H1 (cell line): Measurements from ENCODE around the gene HACD4. TPM values are rescaled to one million over a fixed set of nuclear protein-coding genes. Genes with fewer than 3 reads are reported as not detected.

Experiments used
- CTCF ChIA-PET: fragments of 300-600 bp; sonication (Branson Sonifier 250); formaldehyde crosslinking; loops from one replicate; lab custom pipeline; 2021; ENCODE audit not compliant: partially characterized antibody; lab: Charles Lee
- POLR2A ChIA-PET: fragments of 300-600 bp; sonication (Branson Sonifier 250); formaldehyde crosslinking; loops from one replicate; lab custom pipeline; 2021; ENCODE audit warnings: inconsistent platforms; ENCODE audit not compliant: partially characterized antibody; lab: Charles Lee
- DNase-seq, 2 experiments: peaks; one replicate each; pipeline versions ENCODE4 v3.0.0 to v3.0.0-alpha.2; 2010 to 2022; ENCODE audit warnings: low spot score in 2 of 2, low read depth in 1 of 2, mixed read lengths in 1 of 2
- FAIRE-seq: peaks from 2 replicates; lab custom pipeline; 2011; peaks lifted over from hg19 to GRCh38; lab: Jason Lieb, UNC
- H2AFZ ChIP-seq: 2 replicates; pipeline ENCODE4 v1.8.1; 2012; ENCODE audit warnings: low read length, inconsistent platforms
- H2AK5ac ChIP-seq: 2 replicates; pipeline ENCODE4 v1.6.1; 2013; ENCODE audit warnings: low read depth, low read length
- H2BK120ac ChIP-seq: replicated peaks from 2 replicates; pipeline ENCODE3; 2013; ENCODE audit warnings: low read depth, low read length, inconsistent platforms
- H2BK12ac ChIP-seq: 2 replicates; pipeline ENCODE4 v1.6.1; 2013; ENCODE audit warnings: low read depth, low read length
- H2BK15ac ChIP-seq: 2 replicates; pipeline ENCODE4 v1.6.1; 2013; ENCODE audit warnings: low read length
- H2BK20ac ChIP-seq: 2 replicates; pipeline ENCODE4 v1.6.1; 2013; ENCODE audit warnings: low read length
- H2BK5ac ChIP-seq: 2 replicates; pipeline ENCODE4 v1.6.1; 2013; ENCODE audit warnings: low read depth, low read length
- H3K14ac ChIP-seq: 2 replicates; pipeline ENCODE4 v1.6.1; 2013; ENCODE audit warnings: inconsistent platforms; ENCODE audit not compliant: insufficient read length
- H3K18ac ChIP-seq: 2 replicates; pipeline ENCODE4 v1.6.1; 2013; ENCODE audit warnings: low read length; ENCODE audit errors: extremely low read depth
- H3K23ac ChIP-seq: 2 replicates; pipeline ENCODE4 v1.6.1; 2013; ENCODE audit warnings: inconsistent platforms; ENCODE audit not compliant: insufficient read length
- H3K23me2 ChIP-seq: 2 replicates; pipeline ENCODE4 v1.6.1; 2013; ENCODE audit warnings: low read depth, low read length
- H3K27ac ChIP-seq: 2 replicates; pipeline ENCODE4 v1.6.1; 2011; ENCODE audit warnings: low read depth, low read length, inconsistent platforms
- H3K27me3 ChIP-seq, 4 experiments: replicated peaks in 1 of 4; 1 replicate in 1 of 4; 2 replicates in 3 of 4; pipeline versions ENCODE4 v1.6.1 to v1.8.1; 2011 to 2013; ENCODE audit warnings: low read length in 3 of 4, mild to moderate bottlenecking in 3 of 4, inconsistent platforms in 2 of 4, mixed read lengths in 2 of 4, moderate library complexity in 1 of 4; ENCODE audit not compliant: control insufficient read depth in 3 of 4, insufficient read depth in 3 of 4; ENCODE audit errors: extremely low read depth in 1 of 4
- H3K36me3 ChIP-seq, 4 experiments: 2 replicates each; pipeline versions ENCODE4 v1.6.1 to v1.8.1; 2011 to 2013; ENCODE audit warnings: mild to moderate bottlenecking in 4 of 4, low read length in 3 of 4, moderate library complexity in 2 of 4, control low read depth in 1 of 4, inconsistent platforms in 1 of 4; ENCODE audit not compliant: insufficient read depth in 4 of 4, control insufficient read depth in 2 of 4
- H3K4ac ChIP-seq: replicated peaks from 2 replicates; pipeline ENCODE3; 2013; ENCODE audit warnings: low read length, low read depth, mixed read lengths, inconsistent platforms; ENCODE audit not compliant: insufficient read length
- H3K4me1 ChIP-seq, 4 experiments: replicated peaks in 1 of 4; 1 replicate in 1 of 4; 2 replicates in 3 of 4; pipeline versions ENCODE4 v1.6.1 to v1.8.1; 2011 to 2013; ENCODE audit warnings: low read length in 3 of 4, inconsistent platforms in 2 of 4, mixed read lengths in 1 of 4; ENCODE audit not compliant: insufficient read depth in 4 of 4, control insufficient read depth in 3 of 4
- H3K4me2 ChIP-seq, 2 experiments: 2 replicates each; pipeline versions ENCODE4 v1.6.1 to v1.8.1; 2011 to 2013; ENCODE audit warnings: low read depth in 2 of 2, low read length in 2 of 2, control low read depth in 1 of 2, inconsistent platforms in 1 of 2, mild to moderate bottlenecking in 1 of 2; ENCODE audit not compliant: insufficient read depth in 1 of 2
- H3K4me3 ChIP-seq, 4 experiments: fragments of 200-600, 300-600 bp in 1 of 4; sonication (generic), shearing (Covaris generic), sonication (Bioruptor Twin) in 1 of 4; 2 replicates each; pipeline versions ENCODE4 v1.5.1 to v1.8.1; 2011 to 2016; ENCODE audit warnings: low read length in 4 of 4, low read depth in 3 of 4, control low read depth in 2 of 4, inconsistent platforms in 2 of 4, mild to moderate bottlenecking in 2 of 4, mixed read lengths in 1 of 4, moderate library complexity in 1 of 4; ENCODE audit not compliant: insufficient read depth in 2 of 4; ENCODE audit errors: extremely low read depth in 1 of 4
- H3K56ac ChIP-seq: replicated peaks from 2 replicates; pipeline ENCODE3; 2013; ENCODE audit warnings: low read depth, mild to moderate bottlenecking, mixed read lengths, low read length, inconsistent platforms; ENCODE audit not compliant: insufficient read length
- H3K79me1 ChIP-seq: 2 replicates; pipeline ENCODE4 v1.6.1; 2013; ENCODE audit warnings: low read depth, low read length, control low read depth
- H3K79me2 ChIP-seq, 2 experiments: 2 replicates each; pipeline versions ENCODE4 v1.6.1 to v1.8.1; 2012 to 2013; ENCODE audit warnings: low read length in 2 of 2, mild to moderate bottlenecking in 2 of 2, inconsistent platforms in 1 of 2; ENCODE audit not compliant: insufficient read depth in 2 of 2, control insufficient read depth in 1 of 2
- H3K9ac ChIP-seq, 4 experiments: replicated peaks in 1 of 4; 1 replicate in 1 of 4; 2 replicates in 3 of 4; pipeline versions ENCODE4 v1.6.1 to v1.8.1; 2011 to 2013; ENCODE audit warnings: low read depth in 3 of 4, low read length in 3 of 4, control low read depth in 2 of 4, mild to moderate bottlenecking in 2 of 4, moderate library complexity in 2 of 4, inconsistent platforms in 1 of 4; ENCODE audit errors: extremely low read depth in 1 of 4
- H3K9me3 ChIP-seq, 2 experiments: 2 replicates each; pipeline versions ENCODE4 v1.6.1 to v1.8.1; 2012 to 2013; ENCODE audit warnings: mild to moderate bottlenecking in 2 of 2, moderate library complexity in 2 of 2, control low read depth in 1 of 2, inconsistent platforms in 1 of 2, low read depth in 1 of 2, low read length in 1 of 2, mixed read lengths in 1 of 2; ENCODE audit not compliant: insufficient read depth in 2 of 2
- H4K20me1 ChIP-seq, 2 experiments: replicated peaks in 1 of 2; 2 replicates each; pipeline versions ENCODE3 to v1.8.1; 2011 to 2013; ENCODE audit warnings: inconsistent platforms in 2 of 2, low read length in 2 of 2, mild to moderate bottlenecking in 1 of 2; ENCODE audit not compliant: insufficient read depth in 2 of 2, control insufficient read depth in 1 of 2
- H4K5ac ChIP-seq: 2 replicates; pipeline ENCODE4 v1.6.1; 2013; ENCODE audit warnings: low read length, low read depth, mixed read lengths, inconsistent platforms; ENCODE audit not compliant: insufficient read length
- H4K8ac ChIP-seq: 2 replicates; pipeline ENCODE4 v1.8.0; 2013; ENCODE audit warnings: mild to moderate bottlenecking, moderate library complexity, low read length, inconsistent platforms; ENCODE audit not compliant: insufficient read depth; ENCODE audit errors: extremely low read depth
- H4K91ac ChIP-seq: replicated peaks from 2 replicates; pipeline ENCODE3; 2013; ENCODE audit warnings: low read length, mixed read lengths, inconsistent platforms; ENCODE audit not compliant: insufficient read length
- ASH2L ChIP-seq: fragments of 200-600, 300-600 bp; sonication (generic); IDR thresholded peaks from one replicate; pipeline ENCODE4 v1.7.1; 2017; ENCODE audit warnings: low read length
- CBX8 ChIP-seq: fragments of 300-800, 300-1000 bp; sonication (generic); IDR thresholded peaks from 2 replicates; pipeline ENCODE4 v1.7.1; 2016; ENCODE audit warnings: low read depth, low read length, borderline replicate concordance
- GTF2F1 ChIP-seq: IDR thresholded peaks from 2 replicates; pipeline ENCODE4 v1.6.1; 2012; ENCODE audit warnings: low read depth, low read length, improper control_type of control experiment, borderline replicate concordance
- HDAC2 ChIP-seq, 2 experiments: fragments of 300-600 bp in 1 of 2; sonication (generic) in 1 of 2; IDR thresholded peaks; 2 replicates each; pipeline ENCODE4 v1.6.1; 2011 to 2012; ENCODE audit warnings: low read depth in 2 of 2, low read length in 2 of 2, mild to moderate bottlenecking in 2 of 2, moderate library complexity in 2 of 2, borderline replicate concordance in 1 of 2, inconsistent platforms in 1 of 2
- RFX5 ChIP-seq: IDR thresholded peaks from 2 replicates; pipeline ENCODE4 v1.6.1; 2011; ENCODE audit warnings: low read depth, low read length, improper control_type of control experiment, borderline replicate concordance
- SAP30 ChIP-seq: fragments of 300-600 bp; sonication (generic); IDR thresholded peaks from 2 replicates; pipeline ENCODE4 v1.7.1; 2012; ENCODE audit warnings: low read length, moderate library complexity, mild to moderate bottlenecking, inconsistent platforms; ENCODE audit not compliant: insufficient read depth, insufficient replicate concordance
- SIRT6 ChIP-seq: IDR thresholded peaks from one replicate; pipeline ENCODE4 v1.7.1; 2012; ENCODE audit warnings: low read length, inconsistent platforms
- SP4 ChIP-seq: IDR thresholded peaks from 2 replicates; pipeline ENCODE4 v1.6.1; 2012; ENCODE audit warnings: low read length, inconsistent platforms
- SRF ChIP-seq: IDR thresholded peaks from 2 replicates; pipeline ENCODE4 v1.6.1; 2011; ENCODE audit warnings: mild to moderate bottlenecking, low read depth, low read length, moderate library complexity
- TBP ChIP-seq: IDR thresholded peaks from 2 replicates; pipeline ENCODE4 v1.6.1; 2011; ENCODE audit warnings: low read depth, low read length, improper control_type of control experiment
- TCF12 ChIP-seq: IDR thresholded peaks from 2 replicates; pipeline ENCODE4 v1.6.1; 2011; ENCODE audit warnings: low read depth, mild to moderate bottlenecking, low read length
- WGBS, 2 experiments: shearing (Covaris generic) in 1 of 2; methylation state at CpG; one replicate each; pipeline versions ENCODE4 v1.1.6 to v1.1.7; 2013 to 2015; ENCODE audit warnings: low lambda C conversion rate in 2 of 2, mixed read lengths in 2 of 2, inconsistent platforms in 1 of 2, low coverage in 1 of 2, missing lambda C conversion rate in 1 of 2; ENCODE audit not compliant: insufficient replicate concordance in 2 of 2, insufficient coverage in 1 of 2, insufficient read length in 1 of 2; ENCODE audit errors: extremely low coverage in 1 of 2, missing lambda C conversion rate in 1 of 2; 5-methylcytosine and 5-hydroxymethylcytosine counted together
- polyA plus RNA-seq, 7 experiments: library from polyadenylated mRNA; depleted of rRNA in 3 of 7; stranded (reverse) in 5 of 7; unstranded in 2 of 7; fragments of >200 nt in 5 of 7; fragments of 200-250 nt in 2 of 7; gene quantifications; 1 replicate in 5 of 7; 2 replicates in 1 of 7; 4 replicates in 1 of 7; pipeline versions ENCODE4 v1.2.1 to v1.2.3, GENCODE V29; 2011 to 2013; ENCODE audit warnings: missing spikeins in 2 of 7, mixed read lengths in 2 of 7
- total RNA-seq: library from RNA; stranded (reverse); fragmentation: NEBNext Ultra II Directional; extraction: Animal tissue kit (Norgen Biotek cat#: 25700); gene quantifications from 2 replicates; pipeline ENCODE4 v1.2.1, GENCODE V29; 2021

Gene HACD4
- total and polyA plus RNA-seq, 2 of the 8 experiments (the other 6 are each of a cell fraction or from before 2014, with no cell fraction given), result 0.65 to 0.86 TPM

GRCh38 chr9:21077781-21078180 is 46.3 kb upstream of the HACD4 start, which contains the start of gene IFNB1:
Gene IFNB1 (minus strand): TSS chr9:21077942. CDS start chr9:21077869, 73 bp downstream.
- no peak within 1 kb of the TSS for H4K91ac ChIP-seq
- H3K14ac ChIP-seq, result no peak within 1 kb of the TSS
- H2BK20ac ChIP-seq, result no peak within 1 kb of the TSS
- H3K23me2 ChIP-seq, result no peaks in the 10 kb centered on the region
- H3K27me3 ChIP-seq, result no peaks in the 10 kb centered on the region
- H2AK5ac ChIP-seq, result no peak within 1 kb of the TSS
- no peak within 1 kb of the TSS for H2BK120ac ChIP-seq
- no peaks in the 10 kb centered on the region for H4K20me1 ChIP-seq
- no peak within 1 kb of the TSS for H4K5ac ChIP-seq
- H2AFZ ChIP-seq, result no peak within 1 kb of the TSS
- no peak within 1 kb of the TSS for H3K56ac ChIP-seq
- H3K79me2 ChIP-seq, result no peaks in the 10 kb centered on the region
- H2BK12ac ChIP-seq, result no peak within 1 kb of the TSS
- no peaks in the 10 kb centered on the region for H3K79me1 ChIP-seq
- DNase-seq, result no peak
- no peaks in the 10 kb centered on the region for H3K36me3 ChIP-seq
- TF ChIP-seq SIRT6 (no peak), SRF (no peak), TCF12 (no peak), SP4 (no peak), RFX5 (no peak), TBP (no peak), SAP30 (no peak), HDAC2 (IDR thresholded peaks at IDR 0.05; ENCODE audit: borderline replicate concordance in 1 of 2, low read depth in 2 of 2, low read length in 2 of 2) (no peak), ASH2L (no peak), GTF2F1 (no peak), CBX8 (no peak)
- CTCF ChIA-PET, result interaction anchor here (0.6 to 2.2 kb wide), 6 partner anchors 8 to 633 kb away, joined by 3 to 13 read pairs (median 5); no protein-coding TSS in a partner anchor
- H2BK5ac ChIP-seq, result no peak within 1 kb of the TSS
- H3K4me3 ChIP-seq, result no peak within 1 kb of the TSS
- H3K9me3 ChIP-seq, result no peaks in the 10 kb centered on the region
- H3K18ac ChIP-seq, result no peak within 1 kb of the TSS
- H2BK15ac ChIP-seq, result no peak within 1 kb of the TSS
- H3K23ac ChIP-seq, result no peak within 1 kb of the TSS
- no peak within 1 kb of the TSS for H3K4ac ChIP-seq
- H3K4me1 ChIP-seq, result no peaks in the 10 kb centered on the region
- WGBS, 2 experiments, result 96% methylated on average over 3 of the region's 3 CpGs; no CpG with 5 or more reads in 1 of the 2 experiments
- no peak within 1 kb of the TSS for H3K4me2 ChIP-seq
- H3K27ac ChIP-seq, result no peak within 1 kb of the TSS
- FAIRE-seq, result no peak
- no peak within 1 kb of the TSS for H3K9ac ChIP-seq
- POLR2A ChIA-PET, result no interaction called here
- no peak within 1 kb of the TSS for H4K8ac ChIP-seq
